Testis (tissue), 5 donors: ENCODE data around the gene TMED1. TPM values are rescaled to one million over a fixed set of nuclear protein-coding genes. Genes with fewer than 3 reads are reported as not detected.

ENCODE experiments used
- DNase-seq: peaks from one replicate; pipeline ENCODE4 v3.0.0-alpha.2; 2019
- H3K27ac ChIP-seq, 2 donors: fragments of 200-600 bp; sonication (generic); one replicate each; pipeline ENCODE4 v1.5.1; 2019
- H3K27me3 ChIP-seq: fragments of 200-600 bp; sonication (generic); one replicate; pipeline ENCODE4 v1.5.1; 2019
- H3K36me3 ChIP-seq: fragments of 200-600 bp; sonication (generic); one replicate; pipeline ENCODE4 v1.5.1; 2017; ENCODE audit warnings: low read depth; ENCODE audit errors: missing control alignments
- H3K4me1 ChIP-seq: fragments of 200-600 bp; sonication (generic); one replicate; pipeline ENCODE4 v1.5.1; 2019
- H3K4me3 ChIP-seq, 2 donors: fragments of 200-600 bp; sonication (generic); one replicate each; pipeline ENCODE4 v1.5.1; 2017 to 2019
- H3K9me3 ChIP-seq: fragments of 200-600 bp; sonication (generic); one replicate; pipeline ENCODE4 v1.5.1; 2017
- CTCF ChIP-seq, 3 experiments: fragments of 450-650 bp in 2 of 3; fragments of 200-600 bp in 1 of 3; sonication (generic) in 1 of 3; IDR thresholded peaks; one replicate each; pipeline ENCODE4 v1.5.1; 2016 to 2019; ENCODE audit warnings: antibody characterized with exemption in 3 of 3, mild to moderate bottlenecking in 2 of 3, moderate library complexity in 1 of 3
- POLR2A ChIP-seq: fragments of 450-650 bp; IDR thresholded peaks from one replicate; pipeline ENCODE4 v1.6.1; 2017; ENCODE audit warnings: antibody characterized with exemption, mild to moderate bottlenecking, moderate library complexity
- WGBS, 2 donors: methylation state at CpG; one replicate each; pipeline ENCODE4 v1.1.5; 2018; 5-methylcytosine and 5-hydroxymethylcytosine counted together
- intact Hi-C: fragments of 100-400 bp; cut with DNase I; formaldehyde crosslinking; loops from one replicate; pipeline ENCODE4 v1.15.1; 2023; ENCODE audit warnings: low total_unique reads
- long read RNA-seq, 2 donors: transcript quantifications; one replicate each; lab custom pipeline, GENCODE V29; 2026
- polyA plus RNA-seq: library from polyadenylated mRNA; stranded (reverse); fragments of 350-450 nt; fragmentation: Illumina TruSeq; extraction: RNeasy Lipid Tissue Mini Kit (QIAGEN cat#74804); gene quantifications from one replicate; pipeline ENCODE4 v1.2.3, GENCODE V29; 2014; ENCODE audit warnings: low read depth, low replicate concordance; ENCODE audit not compliant: insufficient read depth
- total RNA-seq, 2 donors: library from RNA; depleted of rRNA; stranded (reverse); fragments of >200 nt; gene quantifications; one replicate each; pipeline ENCODE4 v1.2.3, GENCODE V29; 2016

TMED1 gene
- total RNA-seq (10 to 100 TPM; 34.0 to 59.3 TPM), polyA plus RNA-seq (30.2 TPM)
- long read RNA-seq, donor 1, transcript TMED1-201 (4 exons, 1,340 nt), result major isoform, 33 of 33 reads
- long read RNA-seq, donor 1, partial matches to known transcripts, result 0 of 33 reads
- long read RNA-seq, donor 1, other reads (novel, unspliced or antisense), result 0 of 33 reads
- long read RNA-seq, donor 2, transcript TMED1-201 (4 exons, 1,340 nt), result major isoform, 32 of 43 reads
- long read RNA-seq, donor 2, partial matches to known transcripts, result 11 of 43 reads
- long read RNA-seq, donor 2, other reads (novel, unspliced or antisense), result 0 of 43 reads

- peak within 1 kb of the TSS; percentile 91 to 98 for H3K27ac ChIP-seq
- DNase-seq, result peak; percentile 100
- peak within 1 kb of the TSS; percentile 69 to 74 for H3K4me3 ChIP-seq
- H3K9me3 ChIP-seq, result no peaks in the 10 kb centered on the region
- H3K4me1 ChIP-seq, result peaks cover 7% of the 10 kb centered on the region
- no peaks in the 10 kb centered on the region for H3K27me3 ChIP-seq
- TF ChIP-seq POLR2A (no peak), CTCF (IDR thresholded peaks at IDR 0.05) (peak; percentile 38 to 73 (median 67))
- no peaks in the 10 kb centered on the region for H3K36me3 ChIP-seq
- intact Hi-C loops, result no loop called here
- 0% methylated on average over 23 to 40 of the region's 50 CpGs for WGBS, 2 donors
Observed at GRCh38 chr19:10835754-10836478, at the start of gene TMED1. Gene TMED1, minus strand, starts transcription at chr19:10836212. Its CDS starts 21 bp downstream, at chr19:10836191.

GRCh38 chr19:10885201-10886169, 49.5 kb upstream of the TMED1 start:
- WGBS, 2 donors, result 67 to 73% methylated on average over 20 of the region's 20 CpGs
- peaks cover 14% of the 10 kb centered on the region for H3K4me1 ChIP-seq
- TF ChIP-seq CTCF (IDR thresholded peaks at IDR 0.05) (no peak), POLR2A (no peak)
- no peak overlapping the region for H3K4me3 ChIP-seq
- H3K36me3 ChIP-seq, result no peaks in the 10 kb centered on the region
- intact Hi-C loops, result no loop called here
- H3K27ac ChIP-seq, result no peak overlapping the region
- H3K9me3 ChIP-seq, result no peaks in the 10 kb centered on the region
- no peaks in the 10 kb centered on the region for H3K27me3 ChIP-seq
- no peak for DNase-seq

GRCh38 chr19:10884274-10884673, 48.3 kb upstream of the TMED1 start:
- WGBS, 2 donors, result 74 to 93% methylated on average over 2 of the region's 2 CpGs
- DNase-seq, result no peak
- intact Hi-C loops, result no loop called here
- no peak overlapping the region for H3K27ac ChIP-seq
- H3K4me3 ChIP-seq, result no peak overlapping the region
- no peak for TF ChIP-seq POLR2A
- TF ChIP-seq CTCF (IDR thresholded peaks at IDR 0.05), result no peak
- H3K27me3 ChIP-seq, result no peaks in the 10 kb centered on the region
- peaks cover 14% of the 10 kb centered on the region for H3K4me1 ChIP-seq
- H3K9me3 ChIP-seq, result no peaks in the 10 kb centered on the region
- no peaks in the 10 kb centered on the region for H3K36me3 ChIP-seq

GRCh38 chr19:10882108-10882457, 46.1 kb upstream of the TMED1 start:
- intact Hi-C loops, result no loop called here
- H3K9me3 ChIP-seq, result no peaks in the 10 kb centered on the region
- no peak for DNase-seq
- H3K27me3 ChIP-seq, result no peaks in the 10 kb centered on the region
- no peak for TF ChIP-seq POLR2A
- no peak for TF ChIP-seq CTCF (IDR thresholded peaks at IDR 0.05)
- WGBS, 2 donors, result 84 to 89% methylated on average over 7 to 9 of the region's 9 CpGs
- H3K36me3 ChIP-seq, result no peaks in the 10 kb centered on the region
- H3K4me3 ChIP-seq, result no peak overlapping the region
- H3K4me1 ChIP-seq, result peaks cover 12% of the 10 kb centered on the region
- H3K27ac ChIP-seq, result no peak overlapping the region
